ENCODE data around the gene ANKHD1. TPM values are rescaled to one million over a fixed set of nuclear protein-coding genes. Genes with fewer than 3 reads are reported as not detected.
A peak's percentile ranks its signal among the peaks of the same experiment; 100 is the strongest.

Gene ANKHD1
- total RNA-seq, 1 donor from 2014 or later, result 120 TPM

DNA sequence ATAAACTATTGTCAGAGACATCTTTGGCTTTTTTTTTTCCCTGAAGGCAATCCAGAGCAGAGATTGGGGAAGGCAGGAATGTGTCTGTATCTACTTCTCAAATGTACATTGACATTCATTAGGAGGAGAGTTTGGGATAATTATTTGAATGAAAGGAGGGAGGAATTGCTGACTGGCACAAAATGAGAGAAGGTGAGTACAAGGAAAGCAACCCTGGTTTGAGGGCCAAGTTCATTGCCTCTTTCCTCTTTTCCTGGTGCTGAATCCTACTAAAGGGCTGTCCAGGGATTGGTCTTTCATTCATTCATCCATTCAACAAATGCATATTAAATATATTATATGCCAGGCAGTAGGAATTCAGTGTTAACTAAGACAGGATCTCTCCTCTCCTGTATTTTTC lies 18.8 kb upstream of the ANKHD1 start:
- TF ChIP-seq, protein P1, sequence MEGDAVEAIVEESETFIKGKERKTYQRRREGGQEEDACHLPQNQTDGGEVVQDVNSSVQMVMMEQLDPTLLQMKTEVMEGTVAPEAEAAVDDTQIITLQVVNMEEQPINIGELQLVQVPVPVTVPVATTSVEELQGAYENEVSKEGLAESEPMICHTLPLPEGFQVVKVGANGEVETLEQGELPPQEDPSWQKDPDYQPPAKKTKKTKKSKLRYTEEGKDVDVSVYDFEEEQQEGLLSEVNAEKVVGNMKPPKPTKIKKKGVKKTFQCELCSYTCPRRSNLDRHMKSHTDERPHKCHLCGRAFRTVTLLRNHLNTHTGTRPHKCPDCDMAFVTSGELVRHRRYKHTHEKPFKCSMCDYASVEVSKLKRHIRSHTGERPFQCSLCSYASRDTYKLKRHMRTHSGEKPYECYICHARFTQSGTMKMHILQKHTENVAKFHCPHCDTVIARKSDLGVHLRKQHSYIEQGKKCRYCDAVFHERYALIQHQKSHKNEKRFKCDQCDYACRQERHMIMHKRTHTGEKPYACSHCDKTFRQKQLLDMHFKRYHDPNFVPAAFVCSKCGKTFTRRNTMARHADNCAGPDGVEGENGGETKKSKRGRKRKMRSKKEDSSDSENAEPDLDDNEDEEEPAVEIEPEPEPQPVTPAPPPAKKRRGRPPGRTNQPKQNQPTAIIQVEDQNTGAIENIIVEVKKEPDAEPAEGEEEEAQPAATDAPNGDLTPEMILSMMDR (IDR thresholded peaks at IDR 0.05), result no peak
- H3K9me3 ChIP-seq, result no peaks in the 10 kb centered on the region
- no peaks in the 10 kb centered on the region for H3K36me3 ChIP-seq
- no peak for DNase-seq
- no peak overlapping the region for H3K27ac ChIP-seq
- ATAC-seq, result no peak
- no peaks in the 10 kb centered on the region for H3K27me3 ChIP-seq
- H3K4me1 ChIP-seq, result no peaks in the 10 kb centered on the region
- intact Hi-C loops (cut with DNase I), result no loop called here
- no peak overlapping the region for H3K4me3 ChIP-seq

DNA sequence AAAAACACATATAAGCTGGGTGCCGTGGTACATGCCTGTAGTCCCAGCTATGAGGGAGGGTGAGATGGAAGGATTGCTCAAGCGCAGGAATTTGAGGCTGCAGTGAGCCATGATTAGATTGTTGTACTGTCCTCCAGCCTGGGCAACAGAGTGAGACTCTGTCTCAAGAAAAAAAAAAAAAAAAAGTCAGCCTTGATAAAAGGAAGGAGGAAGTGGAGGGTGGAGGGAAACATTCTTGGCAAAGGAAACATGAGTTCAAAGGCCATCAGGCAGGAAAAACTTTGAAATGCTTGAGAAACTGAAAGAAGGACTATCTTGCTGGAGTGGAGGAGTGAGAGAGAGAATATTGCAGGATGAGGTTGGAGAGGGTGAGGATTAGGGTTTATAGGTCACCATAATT lies 18.3 kb upstream of the ANKHD1 start:
- no peaks in the 10 kb centered on the region for H3K9me3 ChIP-seq
- H3K4me3 ChIP-seq, result no peak overlapping the region
- H3K27me3 ChIP-seq, result no peaks in the 10 kb centered on the region
- TF ChIP-seq, protein P1 (IDR thresholded peaks at IDR 0.05), result no peak
- H3K27ac ChIP-seq, result no peak overlapping the region
- no peak for DNase-seq
- H3K4me1 ChIP-seq, result no peaks in the 10 kb centered on the region
- ATAC-seq, result no peak
- H3K36me3 ChIP-seq, result no peaks in the 10 kb centered on the region
- intact Hi-C loops (cut with DNase I), result no loop called here

DNA sequence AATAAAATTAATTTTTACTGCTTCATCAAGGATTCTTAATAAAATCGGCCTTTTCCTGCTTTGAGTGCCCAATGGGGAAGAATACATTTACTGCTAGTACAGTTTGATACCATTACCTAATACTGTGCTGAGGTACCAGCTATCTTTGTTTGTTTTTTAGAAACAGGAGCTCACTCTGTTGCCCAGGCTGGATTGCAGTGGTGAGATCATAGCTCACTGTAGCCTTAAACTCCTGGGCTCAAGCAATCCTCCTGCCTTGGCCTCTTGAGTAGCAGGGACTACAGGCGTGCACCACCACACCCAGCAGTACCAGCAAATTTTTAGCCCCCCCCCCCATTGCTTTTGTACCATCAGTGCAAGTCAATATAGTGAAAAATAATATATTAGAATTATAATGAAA lies 13.6 kb upstream of the ANKHD1 start:
- Histone ChIP-seq H3K27ac (no peak overlapping the region), H3K27me3 (no peaks in the 10 kb centered on the region)
- intact Hi-C loops (cut with DNase I), result no loop called here

DNA sequence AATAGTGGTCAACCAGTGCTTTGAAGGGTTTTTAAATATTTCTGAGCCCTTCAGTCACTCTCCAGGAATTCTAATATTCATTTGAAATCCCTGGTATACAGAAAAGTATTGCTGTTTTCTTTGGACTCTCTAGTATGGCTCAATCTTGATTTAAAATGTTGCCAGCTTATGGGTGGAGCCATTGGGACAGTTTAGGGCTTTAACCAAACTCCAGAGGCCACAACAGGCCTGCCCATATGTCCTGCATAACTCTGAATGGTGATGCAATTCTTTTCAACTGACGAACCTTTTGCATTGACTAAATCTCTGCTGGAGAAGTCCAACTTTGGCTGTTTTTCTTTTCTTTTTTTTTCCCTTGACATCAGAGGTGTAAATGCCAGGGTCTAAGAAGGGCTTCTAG lies 10.3 kb upstream of the ANKHD1 start:
- Histone ChIP-seq H3K27ac (no peak overlapping the region), H3K4me1 (no peaks in the 10 kb centered on the region), H3K9me3 (no peaks in the 10 kb centered on the region), H3K27me3 (no peaks in the 10 kb centered on the region), H3K36me3 (no peaks in the 10 kb centered on the region), H3K4me3 (no peak overlapping the region)
- DNase-seq (no peak), ATAC-seq (peak; percentile 75)
- TF ChIP-seq, protein P1 (IDR thresholded peaks at IDR 0.05), result no peak
- intact Hi-C loops (cut with DNase I), result no loop called here

More for the DNA sequence above, 13.6 kb upstream of the ANKHD1 start:
- Histone ChIP-seq H3K36me3 (no peaks in the 10 kb centered on the region), H3K4me3 (no peak overlapping the region), H3K9me3 (no peaks in the 10 kb centered on the region), H3K4me1 (no peaks in the 10 kb centered on the region)
- DNase-seq, result no peak
- ATAC-seq, result no peak
- TF ChIP-seq, protein P1 (IDR thresholded peaks at IDR 0.05), result no peak

DNA sequence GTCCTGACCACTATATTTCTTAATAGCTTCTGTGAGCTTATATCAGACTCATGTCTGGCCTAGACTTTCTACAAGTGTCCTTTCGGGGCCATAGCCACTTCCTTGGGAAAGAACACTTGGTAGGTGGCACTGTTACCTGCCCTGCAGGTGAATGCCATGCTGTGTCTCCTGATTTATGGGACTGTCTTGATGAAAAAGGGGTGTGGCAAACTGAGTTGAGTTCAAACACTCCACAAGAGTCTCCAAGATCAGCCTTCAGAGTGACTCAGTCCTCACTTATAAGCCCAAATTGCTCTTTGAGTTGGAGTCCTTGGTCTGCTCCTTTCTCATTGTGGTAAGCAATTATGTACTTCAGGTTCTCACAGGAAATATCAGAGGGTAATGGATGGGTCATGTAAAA lies 9.9 kb upstream of the ANKHD1 start:
- no peaks in the 10 kb centered on the region for H3K9me3 ChIP-seq
- TF ChIP-seq, protein P1 (IDR thresholded peaks at IDR 0.05), result no peak
- intact Hi-C loops (cut with DNase I), result no loop called here
- H3K36me3 ChIP-seq, result no peaks in the 10 kb centered on the region
- H3K27ac ChIP-seq, result no peak overlapping the region
- H3K4me3 ChIP-seq, result no peak overlapping the region
- no peaks in the 10 kb centered on the region for H3K27me3 ChIP-seq
- H3K4me1 ChIP-seq, result no peaks in the 10 kb centered on the region
- peak; percentile 79 for ATAC-seq
- no peak for DNase-seq

DNA sequence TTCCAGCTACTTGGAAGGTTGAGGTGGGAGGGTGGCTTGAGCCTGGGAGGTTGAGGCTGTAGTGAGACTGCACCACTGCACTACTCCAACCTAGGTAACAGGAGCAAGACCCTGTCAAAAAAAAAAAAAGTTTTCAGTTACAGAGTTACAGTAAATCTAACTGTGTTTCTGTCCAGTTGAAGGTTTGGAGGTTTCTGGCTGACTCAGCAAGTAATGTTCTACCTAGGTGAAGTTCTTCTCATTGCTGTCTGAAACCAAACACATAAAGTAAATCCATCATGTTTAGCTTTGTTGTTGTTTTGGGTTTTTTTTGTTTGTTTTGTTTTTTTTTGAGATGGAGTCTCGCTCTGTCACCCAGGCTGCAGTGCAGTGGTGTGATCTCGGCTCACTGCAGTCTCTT lies 7.9 kb upstream of the ANKHD1 start:
- TF ChIP-seq, protein P1 (IDR thresholded peaks at IDR 0.05), result no peak
- ATAC-seq (no peak), DNase-seq (no peak)
- H3K27ac ChIP-seq, result no peak overlapping the region
- H3K9me3 ChIP-seq, result no peaks in the 10 kb centered on the region
- H3K36me3 ChIP-seq, result no peaks in the 10 kb centered on the region
- no peak overlapping the region for H3K4me3 ChIP-seq
- intact Hi-C loops (cut with DNase I), result no loop called here
- no peaks in the 10 kb centered on the region for H3K4me1 ChIP-seq
- H3K27me3 ChIP-seq, result no peaks in the 10 kb centered on the region
